Liver (tissue), 9 donors: Measurements from ENCODE around the gene POLR3A. TPM values are rescaled to one million over a fixed set of nuclear protein-coding genes. Genes with fewer than 3 reads are reported as not detected.
"Not testable (repeated sequence)": the region's sequence is repeated elsewhere in the genome, so short reads cannot be mapped to it uniquely, and the experiment has no call there.

ENCODE experiments used
- DNase-seq: peaks from one replicate; pipeline ENCODE4 v3.0.0-alpha.2; 2017; ENCODE audit warnings: low spot score
- H3K27ac ChIP-seq, 2 donors: one replicate each; pipeline ENCODE4 v1.7.0; 2013; ENCODE audit warnings: inconsistent platforms in 2 of 2, low read length in 2 of 2, control low read depth in 1 of 2, low read depth in 1 of 2, mild to moderate bottlenecking in 1 of 2
- H3K27me3 ChIP-seq, 4 donors: one replicate each; pipeline versions ENCODE4 v1.6.1 to v1.7.0; 2013; ENCODE audit warnings: low read length in 3 of 4, inconsistent platforms in 1 of 4, mild to moderate bottlenecking in 1 of 4, moderate library complexity in 1 of 4; ENCODE audit not compliant: control insufficient read depth in 4 of 4, insufficient read depth in 4 of 4
- H3K36me3 ChIP-seq, 4 donors: one replicate each; pipeline versions ENCODE4 v1.6.1 to v1.7.0; 2013; ENCODE audit warnings: low read length in 3 of 4, mild to moderate bottlenecking in 3 of 4, low read depth in 1 of 4, moderate library complexity in 1 of 4; ENCODE audit not compliant: control insufficient read depth in 4 of 4, insufficient read depth in 3 of 4
- H3K4me1 ChIP-seq, 4 donors: one replicate each; pipeline versions ENCODE4 v1.6.1 to v1.7.0; 2013; ENCODE audit warnings: low read length in 3 of 4, mild to moderate bottlenecking in 3 of 4, moderate library complexity in 1 of 4; ENCODE audit not compliant: control insufficient read depth in 4 of 4, insufficient read depth in 4 of 4
- H3K4me3 ChIP-seq, 3 donors: one replicate each; pipeline versions ENCODE4 v1.6.1 to v1.7.0; 2013; ENCODE audit warnings: low read length in 3 of 3, control low read depth in 1 of 3, low read depth in 1 of 3, mild to moderate bottlenecking in 1 of 3
- H3K9ac ChIP-seq, 2 donors: one replicate each; pipeline ENCODE4 v1.7.0; 2013; ENCODE audit warnings: low read length in 2 of 2, mild to moderate bottlenecking in 2 of 2, moderate library complexity in 2 of 2, control low read depth in 1 of 2, low read depth in 1 of 2
- H3K9me3 ChIP-seq, 4 donors: one replicate each; pipeline versions ENCODE4 v1.6.1 to v1.7.0; 2013; ENCODE audit warnings: low read length in 3 of 4; ENCODE audit not compliant: control insufficient read depth in 4 of 4
- EGR1 ChIP-seq, 2 donors: IDR thresholded peaks; 2 replicates each; pipeline ENCODE4 v1.6.1; 2016 to 2018; ENCODE audit warnings: antibody characterized with exemption in 2 of 2, low read depth in 2 of 2
- FOXA2 ChIP-seq: IDR thresholded peaks from 2 replicates; pipeline ENCODE4 v1.6.1; 2016; ENCODE audit warnings: antibody characterized with exemption
- GABPA ChIP-seq, 2 donors: IDR thresholded peaks in 1 of 2; conservative IDR thresholded peaks in 1 of 2; 2 replicates each; pipeline ENCODE4 v1.6.1; 2016; ENCODE audit warnings: antibody characterized with exemption in 2 of 2, mild to moderate bottlenecking in 1 of 2, moderate library complexity in 1 of 2
- HNF4A ChIP-seq, 2 donors: conservative IDR thresholded peaks; 2 replicates each; pipeline ENCODE4 v1.6.1; 2016; ENCODE audit warnings: antibody characterized with exemption in 2 of 2, mild to moderate bottlenecking in 2 of 2
- HNF4G ChIP-seq: IDR thresholded peaks from 2 replicates; pipeline ENCODE4 v1.6.1; 2016; ENCODE audit warnings: antibody characterized with exemption
- NR2F2 ChIP-seq: IDR thresholded peaks from 2 replicates; pipeline ENCODE4 v1.6.1; 2016; ENCODE audit warnings: antibody characterized with exemption
- RAD21 ChIP-seq, 2 donors: IDR thresholded peaks; 2 replicates each; pipeline ENCODE4 v1.6.1; 2016; ENCODE audit warnings: antibody characterized with exemption in 2 of 2, mild to moderate bottlenecking in 2 of 2
- RXRA ChIP-seq, 2 donors: IDR thresholded peaks; 2 replicates each; pipeline ENCODE4 v1.6.1; 2017 to 2018; ENCODE audit warnings: antibody characterized with exemption in 2 of 2, mild to moderate bottlenecking in 1 of 2
- TAF1 ChIP-seq: conservative IDR thresholded peaks from 2 replicates; pipeline ENCODE4 v1.6.1; 2016; ENCODE audit warnings: antibody characterized with exemption, mild to moderate bottlenecking
- YY1 ChIP-seq: IDR thresholded peaks from 2 replicates; pipeline ENCODE4 v1.6.1; 2016; ENCODE audit warnings: antibody characterized with exemption, mild to moderate bottlenecking
- whole genome bisulfite sequencing: extraction: QIAGEN DNeasy Blood & Tissue Kit; methylation state at CpG from one replicate; pipeline ENCODE4 v1.1.7; 2013; 5-methylcytosine and 5-hydroxymethylcytosine counted together
- polyA plus RNA-seq, 2 donors: library from polyadenylated mRNA; stranded (reverse) in 1 of 2; unstranded in 1 of 2; fragments of 200-250 nt in 1 of 2; fragments of >200 nt in 1 of 2; fragmentation: Nextera tagmentation in 1 of 2; extraction: Ambion mirVana in 1 of 2; gene quantifications; one replicate each; pipeline versions ENCODE4 v1.2.1 to v1.2.3, GENCODE V29; 2013 to 2015
- total RNA-seq, 2 donors: library from RNA; depleted of rRNA; stranded (reverse); fragments of >200 nt; gene quantifications; one replicate each; pipeline ENCODE4 v1.2.3, GENCODE V29; 2014
- TF ChIP-seq, protein P1 (sequence below): IDR thresholded peaks from 2 replicates; pipeline ENCODE4 v1.6.1; 2016; ENCODE audit warnings: antibody characterized with exemption
- TF ChIP-seq, protein P2 (sequence below): fragments of 150-350 bp; IDR thresholded peaks from 2 replicates; pipeline ENCODE4 v1.5.1; 2017; ENCODE audit warnings: improper control_type of control experiment, low read depth, low read length; ENCODE audit not compliant: missing input control
- TF ChIP-seq, protein P3 (sequence below): IDR thresholded peaks from 2 replicates; pipeline ENCODE4 v1.6.1; 2016; ENCODE audit warnings: antibody characterized with exemption
- TF ChIP-seq, protein P4 (sequence below): IDR thresholded peaks from 2 replicates; pipeline ENCODE4 v1.6.1; 2016; ENCODE audit warnings: antibody characterized with exemption, mild to moderate bottlenecking
- donor health status: healthy.
- donor health status: healthy.
- donor health status: healthy.
- donor health status: healthy.
- donor health status: healthy.

Gene POLR3A
- total and polyA plus RNA-seq, 4 donors: 3.2 to 9.6 (median 5.5) TPM

DNA sequence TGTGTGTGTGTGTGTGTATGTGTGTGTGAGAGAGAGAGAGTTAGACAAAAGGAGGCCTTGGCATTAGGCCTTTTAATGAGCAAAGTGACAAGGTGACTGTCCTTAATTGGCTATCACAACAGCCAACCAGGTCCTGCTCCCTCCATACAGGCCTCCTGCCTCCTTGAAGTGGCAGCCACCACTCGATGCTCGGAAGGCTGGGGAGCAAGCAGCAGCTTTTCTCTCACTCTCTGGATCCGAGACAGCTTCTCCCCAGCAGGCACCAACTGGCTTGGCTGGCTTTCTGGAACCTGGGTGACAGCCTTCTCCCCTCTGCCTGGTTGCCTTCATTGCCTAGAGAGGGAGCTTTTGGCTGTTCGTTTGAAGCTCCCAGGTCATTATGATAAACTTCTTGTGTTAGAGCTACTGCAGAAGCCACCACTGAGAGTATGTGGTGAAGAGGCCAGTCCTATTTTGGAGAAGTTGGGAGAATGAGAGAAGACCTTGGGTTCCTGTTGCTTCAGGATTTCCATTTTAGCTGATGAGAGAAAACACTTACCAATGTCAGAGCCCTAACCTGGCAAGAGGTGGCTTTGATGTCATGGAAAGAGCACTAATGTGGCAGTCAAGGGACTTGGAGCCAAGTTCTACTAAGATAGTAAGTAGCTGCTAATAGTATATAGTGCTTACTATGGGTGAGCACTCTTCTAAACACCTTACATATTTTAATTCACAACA lies 42.0 kb upstream of the POLR3A start:
- Histone ChIP-seq H3K36me3 (no peaks in the 10 kb centered on the region), H3K9ac (no peak overlapping the region), H3K9me3 (no peaks in the 10 kb centered on the region), H3K4me1 (no peaks in the 10 kb centered on the region), H3K27me3 (no peaks in the 10 kb centered on the region), H3K27ac (no peak overlapping the region), H3K4me3 (no peak overlapping the region)
- no peak for DNase-seq
- no peak for TF ChIP-seq EGR1 (IDR thresholded peaks at IDR 0.05; ENCODE audit: low read depth in 2 of 2)
- TF ChIP-seq GABPA (IDR thresholded peaks at IDR 0.05 in 1 of 2, conservative IDR thresholded peaks at IDR 0.05 in 1 of 2): no peak
- TF ChIP-seq, protein P1, sequence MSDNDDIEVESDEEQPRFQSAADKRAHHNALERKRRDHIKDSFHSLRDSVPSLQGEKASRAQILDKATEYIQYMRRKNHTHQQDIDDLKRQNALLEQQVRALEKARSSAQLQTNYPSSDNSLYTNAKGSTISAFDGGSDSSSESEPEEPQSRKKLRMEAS: no peak
- no peak for TF ChIP-seq NR2F2
- TF ChIP-seq RAD21 (IDR thresholded peaks at IDR 0.05): no peak
- TF ChIP-seq, protein P2, sequence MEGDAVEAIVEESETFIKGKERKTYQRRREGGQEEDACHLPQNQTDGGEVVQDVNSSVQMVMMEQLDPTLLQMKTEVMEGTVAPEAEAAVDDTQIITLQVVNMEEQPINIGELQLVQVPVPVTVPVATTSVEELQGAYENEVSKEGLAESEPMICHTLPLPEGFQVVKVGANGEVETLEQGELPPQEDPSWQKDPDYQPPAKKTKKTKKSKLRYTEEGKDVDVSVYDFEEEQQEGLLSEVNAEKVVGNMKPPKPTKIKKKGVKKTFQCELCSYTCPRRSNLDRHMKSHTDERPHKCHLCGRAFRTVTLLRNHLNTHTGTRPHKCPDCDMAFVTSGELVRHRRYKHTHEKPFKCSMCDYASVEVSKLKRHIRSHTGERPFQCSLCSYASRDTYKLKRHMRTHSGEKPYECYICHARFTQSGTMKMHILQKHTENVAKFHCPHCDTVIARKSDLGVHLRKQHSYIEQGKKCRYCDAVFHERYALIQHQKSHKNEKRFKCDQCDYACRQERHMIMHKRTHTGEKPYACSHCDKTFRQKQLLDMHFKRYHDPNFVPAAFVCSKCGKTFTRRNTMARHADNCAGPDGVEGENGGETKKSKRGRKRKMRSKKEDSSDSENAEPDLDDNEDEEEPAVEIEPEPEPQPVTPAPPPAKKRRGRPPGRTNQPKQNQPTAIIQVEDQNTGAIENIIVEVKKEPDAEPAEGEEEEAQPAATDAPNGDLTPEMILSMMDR: no peak
- TF ChIP-seq, protein P3, sequence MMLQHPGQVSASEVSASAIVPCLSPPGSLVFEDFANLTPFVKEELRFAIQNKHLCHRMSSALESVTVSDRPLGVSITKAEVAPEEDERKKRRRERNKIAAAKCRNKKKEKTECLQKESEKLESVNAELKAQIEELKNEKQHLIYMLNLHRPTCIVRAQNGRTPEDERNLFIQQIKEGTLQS: no peak
- TF ChIP-seq TAF1: no peak
- WGBS: 83% methylated on average over 4 of the region's 4 CpGs

DNA sequence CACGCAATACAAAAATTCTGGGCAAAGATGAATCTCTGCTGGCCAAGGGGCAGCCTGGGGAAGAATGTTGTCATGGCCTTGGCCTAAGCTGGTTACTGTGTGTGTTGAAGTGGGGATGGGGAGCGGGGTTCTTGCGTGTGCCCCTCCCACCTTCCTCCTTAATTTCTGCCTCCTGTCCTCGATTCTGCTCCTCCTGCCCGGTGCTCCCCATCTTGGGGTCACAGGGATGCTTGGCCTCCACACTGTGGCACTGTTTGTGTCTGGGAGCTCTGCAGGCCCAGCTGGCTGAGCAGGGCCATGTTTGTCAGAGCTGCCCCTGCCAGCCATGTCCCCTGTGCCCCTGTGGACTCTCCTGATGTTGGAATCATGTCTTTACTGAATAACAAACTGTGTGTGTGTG lies 41.4 kb upstream of the POLR3A start:
- no peaks in the 10 kb centered on the region for H3K27me3 ChIP-seq
- TF ChIP-seq YY1: no peak
- TF ChIP-seq RAD21 (IDR thresholded peaks at IDR 0.05): no peak
- TF ChIP-seq HNF4A (conservative IDR thresholded peaks at IDR 0.05): no peak
- TF ChIP-seq, protein P3: no peak
- TF ChIP-seq, protein P1: no peak
- no peak for TF ChIP-seq HNF4G
- TF ChIP-seq RXRA (IDR thresholded peaks at IDR 0.05): no peak
- TF ChIP-seq, protein P4, sequence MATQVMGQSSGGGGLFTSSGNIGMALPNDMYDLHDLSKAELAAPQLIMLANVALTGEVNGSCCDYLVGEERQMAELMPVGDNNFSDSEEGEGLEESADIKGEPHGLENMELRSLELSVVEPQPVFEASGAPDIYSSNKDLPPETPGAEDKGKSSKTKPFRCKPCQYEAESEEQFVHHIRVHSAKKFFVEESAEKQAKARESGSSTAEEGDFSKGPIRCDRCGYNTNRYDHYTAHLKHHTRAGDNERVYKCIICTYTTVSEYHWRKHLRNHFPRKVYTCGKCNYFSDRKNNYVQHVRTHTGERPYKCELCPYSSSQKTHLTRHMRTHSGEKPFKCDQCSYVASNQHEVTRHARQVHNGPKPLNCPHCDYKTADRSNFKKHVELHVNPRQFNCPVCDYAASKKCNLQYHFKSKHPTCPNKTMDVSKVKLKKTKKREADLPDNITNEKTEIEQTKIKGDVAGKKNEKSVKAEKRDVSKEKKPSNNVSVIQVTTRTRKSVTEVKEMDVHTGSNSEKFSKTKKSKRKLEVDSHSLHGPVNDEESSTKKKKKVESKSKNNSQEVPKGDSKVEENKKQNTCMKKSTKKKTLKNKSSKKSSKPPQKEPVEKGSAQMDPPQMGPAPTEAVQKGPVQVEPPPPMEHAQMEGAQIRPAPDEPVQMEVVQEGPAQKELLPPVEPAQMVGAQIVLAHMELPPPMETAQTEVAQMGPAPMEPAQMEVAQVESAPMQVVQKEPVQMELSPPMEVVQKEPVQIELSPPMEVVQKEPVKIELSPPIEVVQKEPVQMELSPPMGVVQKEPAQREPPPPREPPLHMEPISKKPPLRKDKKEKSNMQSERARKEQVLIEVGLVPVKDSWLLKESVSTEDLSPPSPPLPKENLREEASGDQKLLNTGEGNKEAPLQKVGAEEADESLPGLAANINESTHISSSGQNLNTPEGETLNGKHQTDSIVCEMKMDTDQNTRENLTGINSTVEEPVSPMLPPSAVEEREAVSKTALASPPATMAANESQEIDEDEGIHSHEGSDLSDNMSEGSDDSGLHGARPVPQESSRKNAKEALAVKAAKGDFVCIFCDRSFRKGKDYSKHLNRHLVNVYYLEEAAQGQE: no peak
- TF ChIP-seq FOXA2: no peak
- H3K4me1 ChIP-seq: no peaks in the 10 kb centered on the region
- no peak for DNase-seq
- no peak overlapping the region for H3K4me3 ChIP-seq
- no peak overlapping the region for H3K9ac ChIP-seq
- no peaks in the 10 kb centered on the region for H3K36me3 ChIP-seq
- H3K9me3 ChIP-seq: no peaks in the 10 kb centered on the region
- no peak overlapping the region for H3K27ac ChIP-seq
- WGBS: 93% methylated on average over 5 of the region's 5 CpGs

DNA sequence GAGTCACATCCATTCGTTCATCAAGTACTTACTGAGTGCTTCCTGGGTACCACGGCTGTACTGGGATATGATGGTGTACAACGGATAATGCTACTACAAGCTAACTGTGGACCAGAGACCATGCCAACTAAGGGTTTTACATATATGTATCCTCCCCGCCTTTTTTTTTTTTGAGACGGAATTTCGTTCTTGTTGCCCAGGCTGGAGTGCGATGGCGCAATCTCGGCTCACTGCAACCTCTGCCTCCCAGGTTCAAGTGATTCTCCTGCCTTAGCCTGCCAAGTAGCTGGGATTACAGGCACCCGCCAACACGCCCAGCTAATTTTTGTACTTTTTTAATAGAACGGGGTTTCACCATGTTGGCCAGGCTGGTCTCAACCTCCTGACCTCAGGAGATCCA lies 40.7 kb upstream of the POLR3A start:
- not testable (repeated sequence) for H3K4me3 ChIP-seq, H3K36me3 ChIP-seq, H3K27ac ChIP-seq, DNase-seq, H3K4me1 ChIP-seq, H3K9ac ChIP-seq, H3K27me3 ChIP-seq, H3K9me3 ChIP-seq
- WGBS: 90% methylated on average over 12 of the region's 12 CpGs
